Tibial nerve (tissue), 4 donors: ENCODE measurements around the gene TBXAS1. TPM values are rescaled to one million over a fixed set of nuclear protein-coding genes. Genes with fewer than 3 reads are reported as not detected.

Source experiments
- DNase-seq, 2 donors: peaks; one replicate each; pipeline ENCODE4 v3.0.0-alpha.2; 2019; ENCODE audit warnings: low spot score in 2 of 2
- H3K27ac ChIP-seq, 4 donors: fragments of 200-600 bp; sonication (generic) in 3 of 4; one replicate each; pipeline ENCODE4 v1.5.1; 2017 to 2019; ENCODE audit warnings: mild to moderate bottlenecking in 1 of 4
- H3K27me3 ChIP-seq, 2 donors: fragments of 200-600 bp; sonication (generic) in 1 of 2; one replicate each; pipeline versions ENCODE4 v1.5.1 to v1.6.0; 2017 to 2019
- H3K36me3 ChIP-seq, 3 donors: fragments of 200-600 bp; sonication (generic); one replicate each; pipeline ENCODE4 v1.5.1; 2018 to 2019
- H3K4me1 ChIP-seq, 4 donors: fragments of 200-600 bp; sonication (generic) in 3 of 4; one replicate each; pipeline ENCODE4 v1.5.1; 2017 to 2019
- H3K4me3 ChIP-seq, 4 donors: fragments of 200-600 bp; sonication (generic) in 3 of 4; one replicate each; pipeline ENCODE4 v1.5.1; 2017 to 2019; ENCODE audit warnings: mild to moderate bottlenecking in 1 of 4, moderate library complexity in 1 of 4
- H3K9me3 ChIP-seq, 4 donors: fragments of 200-600 bp; sonication (generic) in 3 of 4; one replicate each; pipeline ENCODE4 v1.5.1; 2017 to 2019
- CTCF ChIP-seq, 5 experiments: fragments of 200-600 bp in 3 of 5; fragments of 450-650 bp in 2 of 5; sonication (generic) in 3 of 5; IDR thresholded peaks; one replicate each; pipeline ENCODE4 v1.5.1; 2016 to 2019; ENCODE audit warnings: antibody characterized with exemption in 5 of 5, mild to moderate bottlenecking in 3 of 5, moderate library complexity in 2 of 5
- EP300 ChIP-seq, 2 donors: sonication (generic); formaldehyde crosslinking; IDR thresholded peaks; one replicate each; pipeline ENCODE4 v1.6.1; 2017; ENCODE audit warnings: antibody characterized with exemption in 2 of 2, mild to moderate bottlenecking in 1 of 2
- POLR2A ChIP-seq, 2 donors: fragments of 450-650 bp; IDR thresholded peaks; one replicate each; pipeline ENCODE4 v1.6.1; 2017; ENCODE audit warnings: antibody characterized with exemption in 2 of 2, mild to moderate bottlenecking in 2 of 2, moderate library complexity in 2 of 2
- WGBS, 2 donors: methylation state at CpG; one replicate each; pipeline ENCODE4 v1.1.5; 2018; 5-methylcytosine and 5-hydroxymethylcytosine counted together
- total RNA-seq, 4 donors: library from RNA; depleted of rRNA; stranded (reverse); fragments of >200 nt; gene quantifications; one replicate each; pipeline ENCODE4 v1.1.0, GENCODE V29; 2016

TBXAS1 gene
- 10 to 100 TPM; 19.0 to 80.4 (median 30.5) TPM for total RNA-seq

DNA sequence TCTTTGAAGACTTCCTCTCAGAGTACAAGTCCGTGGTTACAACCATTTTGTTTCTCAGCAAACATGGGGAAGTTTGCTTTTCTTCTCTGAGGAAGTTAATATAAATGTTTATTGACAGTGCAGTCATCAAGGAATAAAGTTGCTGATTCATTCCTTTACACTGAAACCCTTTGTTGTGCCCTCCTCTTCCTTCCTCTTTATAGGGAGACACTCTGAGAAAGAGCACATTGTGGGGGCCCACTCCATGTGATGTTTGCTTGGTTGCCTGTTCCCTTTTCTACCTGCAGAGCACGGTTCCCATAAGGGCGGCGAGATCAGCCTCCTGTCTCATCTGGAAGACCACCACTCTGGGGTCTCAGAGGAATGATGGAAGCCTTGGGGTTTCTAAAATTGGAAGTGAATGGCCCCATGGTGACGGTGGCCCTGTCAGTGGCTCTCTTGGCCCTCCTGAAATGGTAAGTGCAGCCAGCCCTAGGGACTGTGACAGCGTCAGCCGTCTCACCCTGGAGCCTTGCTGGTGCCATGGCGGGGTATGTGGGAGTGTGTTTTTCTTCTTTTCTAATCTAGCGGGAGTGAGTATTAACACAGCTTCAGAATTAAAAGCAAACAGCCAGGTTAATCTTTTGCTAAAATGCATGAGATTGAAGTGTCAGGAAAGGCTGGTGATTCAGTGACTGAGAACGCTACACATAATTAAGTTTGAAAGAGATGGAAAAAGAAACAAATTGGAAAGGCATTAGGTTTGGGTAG, at the start of gene TBXAS1:
TBXAS1 (plus strand) TSS at position 240 of the 750 bp plus-strand sequence; CDS start at position 367, 127 bp downstream.
- H3K4me1 ChIP-seq = no peaks in the 10 kb centered on the region
- TF ChIP-seq CTCF (IDR thresholded peaks at IDR 0.05) (no peak), EP300 (IDR thresholded peaks at IDR 0.05) (peak in 1 of 2 donors; percentile 66)
- H3K9me3 ChIP-seq = peaks cover 0 to 8% (median 0%) of the 10 kb centered on the region in 4 donors
- no peaks in the 10 kb centered on the region for H3K27me3 ChIP-seq
- H3K36me3 ChIP-seq = no peaks in the 10 kb centered on the region
- H3K27ac ChIP-seq = no peak within 1 kb of the TSS
- 64 to 75% methylated on average over 10 of the region's 10 CpGs for WGBS, 2 donors
- H3K4me3 ChIP-seq = peak within 1 kb of the TSS in 3 of 4 donors; percentile 2 to 39 (median 2)
- DNase-seq = peak in 1 of 2 donors; percentile 33

DNA sequence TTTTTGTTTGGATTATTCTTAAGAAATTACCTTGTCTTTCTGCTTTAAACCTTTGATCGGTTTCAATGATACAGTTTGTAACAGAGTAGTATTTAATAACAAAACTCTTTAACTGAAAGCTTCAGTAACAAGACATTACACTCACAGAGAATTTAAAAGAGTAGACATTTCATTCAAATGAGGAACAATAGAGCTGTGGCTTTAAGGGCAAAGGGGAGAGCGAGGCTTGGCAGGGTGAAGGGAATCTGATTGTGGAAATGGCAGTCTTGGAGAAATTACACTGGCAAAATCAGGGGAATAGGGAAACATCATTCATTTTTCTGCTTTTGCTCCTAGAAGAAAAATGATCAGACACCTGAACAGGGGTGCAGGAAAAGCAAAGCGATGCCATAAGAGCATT, 46.1 kb upstream of the TBXAS1 start:
- no peak for DNase-seq
- 73 to 75% methylated on average over 3 of the region's 3 CpGs for WGBS, 2 donors

DNA sequence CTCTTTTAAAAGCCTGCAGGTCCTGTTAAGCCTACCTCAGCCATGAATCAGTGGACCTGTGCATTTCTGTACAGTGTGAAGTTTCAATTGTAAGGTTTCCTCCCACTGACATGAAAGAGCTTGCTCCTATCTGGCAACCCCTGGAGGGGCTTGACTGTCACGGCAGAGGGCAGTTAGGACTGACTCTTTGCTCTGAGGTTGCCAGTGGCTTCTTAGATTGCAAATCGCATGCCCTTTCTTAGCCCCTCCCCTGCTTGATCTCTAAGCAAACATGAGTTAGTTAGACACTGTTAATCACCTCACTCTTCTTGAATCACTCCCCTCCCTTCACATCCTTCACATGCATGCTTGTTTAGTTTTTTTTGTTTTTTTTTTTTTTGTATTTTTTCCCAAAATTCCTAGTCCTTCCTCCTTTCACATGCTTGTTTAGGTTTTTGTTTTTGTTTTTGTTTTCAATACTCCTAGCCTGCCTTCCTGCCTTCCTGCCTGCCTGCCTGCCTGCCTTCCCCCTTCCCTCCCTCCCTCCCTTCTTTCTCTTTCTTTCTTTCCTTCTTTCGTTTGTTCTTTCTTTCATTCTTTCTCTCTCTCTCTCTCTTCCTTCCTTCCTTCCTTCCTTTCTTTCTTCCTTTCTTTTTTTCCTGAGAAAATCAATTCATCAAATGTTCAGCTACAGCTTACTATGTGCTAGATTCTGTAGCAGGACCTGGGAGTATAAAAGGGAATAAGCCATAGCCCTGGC, 45.2 kb upstream of the TBXAS1 start:
- Histone ChIP-seq H3K27me3 (peaks cover 0 to 6% of the 10 kb centered on the region in 2 donors), H3K4me3 (no peak overlapping the region), H3K36me3 (no peaks in the 10 kb centered on the region), H3K4me1 (peaks cover 0 to 6% (median 3%) of the 10 kb centered on the region in 4 donors), H3K9me3 (no peaks in the 10 kb centered on the region), H3K27ac (no peak overlapping the region)
- 48 to 51% methylated on average over 3 of the region's 3 CpGs for WGBS, 2 donors
- TF ChIP-seq CTCF (IDR thresholded peaks at IDR 0.05) (no peak), POLR2A (IDR thresholded peaks at IDR 0.05) (no peak), EP300 (IDR thresholded peaks at IDR 0.05) (no peak)
- no peak for DNase-seq

More for the DNA sequence above, 46.1 kb upstream of the TBXAS1 start:
- TF ChIP-seq POLR2A (IDR thresholded peaks at IDR 0.05) = no peak
- no peak for TF ChIP-seq EP300 (IDR thresholded peaks at IDR 0.05)
- TF ChIP-seq CTCF (IDR thresholded peaks at IDR 0.05) = no peak
- Histone ChIP-seq H3K27ac (no peak overlapping the region), H3K27me3 (peaks cover 0 to 6% of the 10 kb centered on the region in 2 donors), H3K4me1 (peaks cover 0 to 13% (median 8%) of the 10 kb centered on the region in 4 donors), H3K9me3 (no peaks in the 10 kb centered on the region), H3K4me3 (no peak overlapping the region), H3K36me3 (no peaks in the 10 kb centered on the region)

GRCh38 chr7:139784648-139785047, 44.4 kb upstream of the TBXAS1 start:
- H3K27ac ChIP-seq = no peak overlapping the region
- no peak for DNase-seq
- H3K4me3 ChIP-seq = no peak overlapping the region
- H3K36me3 ChIP-seq = no peaks in the 10 kb centered on the region
- no peaks in the 10 kb centered on the region for H3K9me3 ChIP-seq
- H3K4me1 ChIP-seq = peaks cover 0 to 4% (median 0%) of the 10 kb centered on the region in 4 donors
- WGBS, 2 donors = 89 to 94% methylated on average over 3 of the region's 3 CpGs
- peaks cover 0 to 6% of the 10 kb centered on the region in 2 donors for H3K27me3 ChIP-seq
- TF ChIP-seq EP300 (IDR thresholded peaks at IDR 0.05) = no peak
- TF ChIP-seq CTCF (IDR thresholded peaks at IDR 0.05) = no peak
- TF ChIP-seq POLR2A (IDR thresholded peaks at IDR 0.05) = no peak

- TF ChIP-seq POLR2A (IDR thresholded peaks at IDR 0.05) = no peak
- no peak for TF ChIP-seq EP300 (IDR thresholded peaks at IDR 0.05)
- Histone ChIP-seq H3K9me3 (no peaks in the 10 kb centered on the region), H3K36me3 (no peaks in the 10 kb centered on the region), H3K4me3 (no peak overlapping the region), H3K4me1 (no peaks in the 10 kb centered on the region), H3K27me3 (no peaks in the 10 kb centered on the region), H3K27ac (no peak overlapping the region)
- no peak for DNase-seq
- 90% methylated on average over 7 of the region's 7 CpGs for WGBS, 2 donors
Measured at GRCh38 chr7:139791316-139791715, 37.7 kb upstream of the TBXAS1 start.
